HepG2 (cell line): Measurements from ENCODE around the gene COL9A2. TPM values are rescaled to one million over a fixed set of nuclear protein-coding genes. Genes with fewer than 3 reads are reported as not detected.

ENCODE experiments used
- AGO2 ChIP-seq: fragments of 200-400 bp; formaldehyde crosslinking; optimal IDR thresholded peaks from 2 replicates; pipeline ENCODE3; 2017; ENCODE audit warnings: mild to moderate bottlenecking, low read depth, low read length, moderate library complexity
- AHR ChIP-seq: IDR thresholded peaks from 2 replicates; pipeline ENCODE4 v1.6.1; 2018; ENCODE audit warnings: missing genetic modification reagents, missing compliant biosample characterization
- ARHGAP35 ChIP-seq: sonication (generic); formaldehyde crosslinking; IDR thresholded peaks from 2 replicates; pipeline ENCODE4 v1.9.0; 2022; ENCODE audit warnings: mild to moderate bottlenecking, inconsistent platforms, moderate library complexity, missing genetic modification reagents, borderline replicate concordance
- CTCF ChIP-seq: sonication (generic); formaldehyde crosslinking; IDR thresholded peaks from 2 replicates; pipeline ENCODE4 v1.5.0; 2020; ENCODE audit warnings: mild to moderate bottlenecking, missing genetic modification reagents, moderate library complexity
- HDAC1 ChIP-seq: sonication (generic); formaldehyde crosslinking; IDR thresholded peaks from 2 replicates; pipeline ENCODE4 v1.5.1; 2020; ENCODE audit warnings: mild to moderate bottlenecking, missing genetic modification reagents
- HNF4G ChIP-seq, 2 experiments: sonication (generic) in 1 of 2; formaldehyde crosslinking in 1 of 2; IDR thresholded peaks; 2 replicates each; pipeline versions ENCODE4 v1.4.0 to v1.6.1; 2011 to 2020; ENCODE audit warnings: borderline replicate concordance in 2 of 2, low read depth in 2 of 2, mild to moderate bottlenecking in 2 of 2, low read length in 1 of 2, missing genetic modification reagents in 1 of 2, moderate library complexity in 1 of 2
- HNRNPL ChIP-seq: fragments of 200-400 bp; formaldehyde crosslinking; IDR thresholded peaks from 2 replicates; pipeline ENCODE4 v1.6.1; 2017; ENCODE audit warnings: mild to moderate bottlenecking, low read depth, low read length
- PHF8 ChIP-seq: sonication (generic); formaldehyde crosslinking; IDR thresholded peaks from 2 replicates; pipeline ENCODE4 v1.5.0; 2020; ENCODE audit warnings: missing genetic modification reagents
- SP5 ChIP-seq: IDR thresholded peaks from 2 replicates; pipeline ENCODE4 v1.6.1; 2016; ENCODE audit warnings: low read depth, borderline replicate concordance
- ZFY ChIP-seq: sonication (generic); formaldehyde crosslinking; IDR thresholded peaks from 2 replicates; pipeline ENCODE4 v1.4.0; 2020; ENCODE audit warnings: missing genetic modification reagents
- ZMAT3 ChIP-seq: sonication (generic); formaldehyde crosslinking; conservative IDR thresholded peaks from 2 replicates; pipeline ENCODE4 v1.7.0; 2021; ENCODE audit warnings: missing genetic modification reagents
- ZNF329 ChIP-seq: sonication (generic); formaldehyde crosslinking; IDR thresholded peaks from 2 replicates; pipeline ENCODE4 v1.9.0; 2021; ENCODE audit warnings: low read depth, mild to moderate bottlenecking, missing genetic modification reagents
- ZNF670 ChIP-seq: sonication (generic); formaldehyde crosslinking; IDR thresholded peaks from 2 replicates; pipeline ENCODE4 v1.8.0; 2022; ENCODE audit warnings: mild to moderate bottlenecking, missing genetic modification reagents, borderline replicate concordance
- ZNF800 ChIP-seq: sonication (generic); formaldehyde crosslinking; IDR thresholded peaks from 2 replicates; pipeline ENCODE4 v1.4.0; 2020; ENCODE audit warnings: missing genetic modification reagents
- polyA plus RNA-seq, 8 experiments: library from polyadenylated mRNA; depleted of rRNA in 3 of 8; stranded (reverse) in 7 of 8; unstranded in 1 of 8; fragments of >200 nt; fragmentation: Illumina TruSeq in 4 of 8; extraction: Trizol in 4 of 8; gene quantifications; 2 replicates each; pipeline versions ENCODE4 v1.2.1 to v1.2.3, GENCODE V29; 2011 to 2016; ENCODE audit warnings: low read depth in 4 of 8, missing spikeins in 1 of 8, mixed read lengths in 1 of 8; ENCODE audit not compliant: insufficient read depth in 1 of 8
- total RNA-seq, 5 experiments: library from RNA; depleted of rRNA; stranded (reverse); fragments of >200 nt; fragmentation: Illumina TruSeq; extraction: Trizol; gene quantifications; 2 replicates each; pipeline ENCODE4 v1.2.3, GENCODE V29; 2016; ENCODE audit warnings: low read depth in 1 of 5
- TF ChIP-seq, protein P1 (sequence below): sonication (generic); formaldehyde crosslinking; IDR thresholded peaks from 2 replicates; pipeline ENCODE4 v1.4.0; 2020; ENCODE audit warnings: missing genetic modification reagents, borderline replicate concordance
- TF ChIP-seq, protein P2 (sequence below): sonication (generic); formaldehyde crosslinking; conservative IDR thresholded peaks from 2 replicates; pipeline ENCODE4 v1.8.0; 2022; ENCODE audit warnings: mild to moderate bottlenecking, moderate library complexity, missing genetic modification reagents
- TF ChIP-seq, protein P3 (sequence below): IDR thresholded peaks from 2 replicates; pipeline ENCODE4 v1.6.1; 2016; ENCODE audit warnings: missing genetic modification reagents, missing compliant biosample characterization

The COL9A2 gene
- total and polyA plus RNA-seq, 2 of the 13 experiments (the other 11 are each of a cell fraction or from before 2014, with no cell fraction given) = 20.2 to 26.9 TPM

DNA sequence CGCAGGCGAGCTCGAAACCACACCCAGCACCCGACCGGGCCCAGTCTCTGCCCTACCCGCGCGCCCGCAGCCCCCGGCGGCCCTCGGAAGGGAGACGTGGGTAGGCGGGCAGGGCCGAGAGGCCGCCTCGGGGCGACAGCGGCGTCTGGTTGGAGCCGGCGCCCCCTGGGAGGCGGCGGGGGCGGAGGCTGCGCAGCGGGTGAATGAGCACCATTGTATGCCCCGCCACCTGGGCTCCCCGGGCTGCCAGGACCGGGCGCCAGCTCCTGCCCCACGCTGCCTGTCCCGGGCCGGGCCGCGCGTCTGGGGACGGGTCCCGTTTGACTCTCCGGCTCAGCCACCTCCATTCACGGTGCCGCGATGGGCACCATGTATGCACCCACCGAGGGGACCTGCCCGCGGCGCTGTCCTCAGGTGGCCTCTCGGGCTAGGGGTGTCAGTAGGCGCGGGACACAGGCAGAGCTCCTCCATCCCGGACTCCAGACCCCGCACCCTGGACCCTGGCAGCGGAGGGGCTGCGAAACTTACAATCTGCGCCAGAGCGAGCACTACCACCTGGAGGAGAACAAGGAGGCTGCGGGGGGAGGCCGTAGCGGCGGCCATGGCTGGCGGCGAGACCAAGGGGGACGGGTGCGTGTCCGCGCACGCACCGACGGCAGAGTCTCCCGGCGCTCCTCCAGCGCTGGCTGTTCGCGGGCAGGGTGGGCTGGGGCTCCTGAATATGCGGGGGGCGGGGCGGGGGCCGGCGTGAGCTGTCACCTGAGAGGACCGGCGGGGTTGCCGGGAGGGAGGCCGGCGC lies at the start of gene COL9A2 (continued):
- TF ChIP-seq, protein P1, sequence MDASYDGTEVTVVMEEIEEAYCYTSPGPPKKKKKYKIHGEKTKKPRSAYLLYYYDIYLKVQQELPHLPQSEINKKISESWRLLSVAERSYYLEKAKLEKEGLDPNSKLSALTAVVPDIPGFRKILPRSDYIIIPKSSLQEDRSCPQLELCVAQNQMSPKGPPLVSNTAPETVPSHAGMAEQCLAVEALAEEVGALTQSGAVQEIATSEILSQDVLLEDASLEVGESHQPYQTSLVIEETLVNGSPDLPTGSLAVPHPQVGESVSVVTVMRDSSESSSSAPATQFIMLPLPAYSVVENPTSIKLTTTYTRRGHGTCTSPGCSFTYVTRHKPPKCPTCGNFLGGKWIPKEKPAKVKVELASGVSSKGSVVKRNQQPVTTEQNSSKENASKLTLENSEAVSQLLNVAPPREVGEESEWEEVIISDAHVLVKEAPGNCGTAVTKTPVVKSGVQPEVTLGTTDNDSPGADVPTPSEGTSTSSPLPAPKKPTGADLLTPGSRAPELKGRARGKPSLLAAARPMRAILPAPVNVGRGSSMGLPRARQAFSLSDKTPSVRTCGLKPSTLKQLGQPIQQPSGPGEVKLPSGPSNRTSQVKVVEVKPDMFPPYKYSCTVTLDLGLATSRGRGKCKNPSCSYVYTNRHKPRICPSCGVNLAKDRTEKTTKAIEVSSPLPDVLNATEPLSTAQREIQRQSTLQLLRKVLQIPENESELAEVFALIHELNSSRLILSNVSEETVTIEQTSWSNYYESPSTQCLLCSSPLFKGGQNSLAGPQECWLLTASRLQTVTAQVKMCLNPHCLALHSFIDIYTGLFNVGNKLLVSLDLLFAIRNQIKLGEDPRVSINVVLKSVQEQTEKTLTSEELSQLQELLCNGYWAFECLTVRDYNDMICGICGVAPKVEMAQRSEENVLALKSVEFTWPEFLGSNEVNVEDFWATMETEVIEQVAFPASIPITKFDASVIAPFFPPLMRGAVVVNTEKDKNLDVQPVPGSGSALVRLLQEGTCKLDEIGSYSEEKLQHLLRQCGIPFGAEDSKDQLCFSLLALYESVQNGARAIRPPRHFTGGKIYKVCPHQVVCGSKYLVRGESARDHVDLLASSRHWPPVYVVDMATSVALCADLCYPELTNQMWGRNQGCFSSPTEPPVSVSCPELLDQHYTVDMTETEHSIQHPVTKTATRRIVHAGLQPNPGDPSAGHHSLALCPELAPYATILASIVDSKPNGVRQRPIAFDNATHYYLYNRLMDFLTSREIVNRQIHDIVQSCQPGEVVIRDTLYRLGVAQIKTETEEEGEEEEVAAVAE = no peak
- peak; percentile 52; the same call in 1 of the 2 replicates for TF ChIP-seq HNRNPL
- 0 out of 2 replicates have a peak, but pooled peaks have one; percentile 56 for TF ChIP-seq AHR (CRISPR knock-in tag)
- peak; percentile 36 for TF ChIP-seq CTCF
- peak; percentile 83; the same call in 1 of the 2 replicates for TF ChIP-seq ZMAT3 (CRISPR knock-in tag)
- TF ChIP-seq ARHGAP35 = peak; percentile 15; the same call in 1 of the 2 replicates
- TF ChIP-seq ZNF670 (CRISPR knock-in tag) = peak; percentile 45; the same call in 1 of the 2 replicates
- TF ChIP-seq, protein P2, sequence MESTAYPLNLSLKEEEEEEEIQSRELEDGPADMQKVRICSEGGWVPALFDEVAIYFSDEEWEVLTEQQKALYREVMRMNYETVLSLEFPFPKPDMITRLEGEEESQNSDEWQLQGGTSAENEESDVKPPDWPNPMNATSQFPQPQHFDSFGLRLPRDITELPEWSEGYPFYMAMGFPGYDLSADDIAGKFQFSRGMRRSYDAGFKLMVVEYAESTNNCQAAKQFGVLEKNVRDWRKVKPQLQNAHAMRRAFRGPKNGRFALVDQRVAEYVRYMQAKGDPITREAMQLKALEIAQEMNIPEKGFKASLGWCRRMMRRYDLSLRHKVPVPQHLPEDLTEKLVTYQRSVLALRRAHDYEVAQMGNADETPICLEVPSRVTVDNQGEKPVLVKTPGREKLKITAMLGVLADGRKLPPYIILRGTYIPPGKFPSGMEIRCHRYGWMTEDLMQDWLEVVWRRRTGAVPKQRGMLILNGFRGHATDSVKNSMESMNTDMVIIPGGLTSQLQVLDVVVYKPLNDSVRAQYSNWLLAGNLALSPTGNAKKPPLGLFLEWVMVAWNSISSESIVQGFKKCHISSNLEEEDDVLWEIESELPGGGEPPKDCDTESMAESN (CRISPR knock-in tag) = peak; percentile 70; the same call in 1 of the 2 replicates
- peak; percentile 60 for TF ChIP-seq HDAC1
- peak; percentile 43 for TF ChIP-seq AGO2
- TF ChIP-seq SP5 (CRISPR knock-in tag) = 0 out of 2 replicates have a peak, but pooled peaks have one; percentile 41
- TF ChIP-seq ZNF800 (CRISPR knock-in tag) = peak; percentile 66
- TF ChIP-seq, protein P3, sequence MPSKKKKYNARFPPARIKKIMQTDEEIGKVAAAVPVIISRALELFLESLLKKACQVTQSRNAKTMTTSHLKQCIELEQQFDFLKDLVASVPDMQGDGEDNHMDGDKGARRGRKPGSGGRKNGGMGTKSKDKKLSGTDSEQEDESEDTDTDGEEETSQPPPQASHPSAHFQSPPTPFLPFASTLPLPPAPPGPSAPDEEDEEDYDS = no peak
- TF ChIP-seq ZNF329 = 0 out of 2 replicates have a peak, but pooled peaks have one; percentile 32
- TF ChIP-seq ZFY = peak; percentile 75; the same call in 1 of the 2 replicates
- peak; percentile 71 for TF ChIP-seq PHF8 (CRISPR knock-in tag)
- TF ChIP-seq HNF4G (IDR thresholded peaks at IDR 0.05; ENCODE audit: borderline replicate concordance, low read depth, low read length) = peak; percentile 15; the same call in 1 of the 2 replicates
- no peak for TF ChIP-seq HNF4G (CRISPR knock-in tag; IDR thresholded peaks at IDR 0.05; ENCODE audit: borderline replicate concordance, low read depth)
